Measurements from ENCODE around the gene CYBA. TPM values are rescaled to one million over a fixed set of nuclear protein-coding genes. Genes with fewer than 3 reads are reported as not detected.

The CYBA gene
- total RNA-seq, 3 donors from 2014 or later = 138 to 194 (median 180) TPM

GRCh38 chr16:88616736-88617135 is 34.1 kb downstream of the CYBA start:
- Histone ChIP-seq H3K27ac (no peak overlapping the region), H3K4me1 (no peaks in the 10 kb centered on the region), H3K9me3 (no peaks in the 10 kb centered on the region), H3K36me3 (no peaks in the 10 kb centered on the region), H3K27me3 (no peaks in the 10 kb centered on the region), H3K4me3 (no peak overlapping the region)
- TF ChIP-seq CTCF (IDR thresholded peaks at IDR 0.05) = no peak
- no peak for TF ChIP-seq POLR2AphosphoS5 (IDR thresholded peaks at IDR 0.05)
- DNase-seq (ENCODE audit: low spot score in 2 of 2) = no peak
- intact Hi-C loops (cut with DNase I; ENCODE audit: low total_unique reads) = no loop called here

GRCh38 chr16:88616320-88616719 is 34.5 kb downstream of the CYBA start:
- Histone ChIP-seq H3K27me3 (no peaks in the 10 kb centered on the region), H3K27ac (peak overlapping the region in 1 of 2 donors; percentile 50), H3K9me3 (no peaks in the 10 kb centered on the region), H3K4me1 (no peaks in the 10 kb centered on the region), H3K4me3 (no peak overlapping the region), H3K36me3 (peaks cover 4% of the 10 kb centered on the region)
- DNase-seq (ENCODE audit: low spot score in 2 of 2) = peak; percentile 70 to 86
- TF ChIP-seq POLR2A (IDR thresholded peaks at IDR 0.05) (no peak), POLR2AphosphoS5 (IDR thresholded peaks at IDR 0.05) (peak in 1 of 3 donors; percentile 20), CTCF (IDR thresholded peaks at IDR 0.05) (no peak)
- intact Hi-C loops (cut with DNase I; ENCODE audit: low total_unique reads) = no loop called here

- no peaks in the 10 kb centered on the region for H3K4me1 ChIP-seq
- no peak overlapping the region for H3K4me3 ChIP-seq
- peaks cover 7% of the 10 kb centered on the region for H3K36me3 ChIP-seq
- no peak for DNase-seq (ENCODE audit: low spot score in 2 of 2)
- H3K9me3 ChIP-seq = no peaks in the 10 kb centered on the region
- no peak for TF ChIP-seq POLR2A (IDR thresholded peaks at IDR 0.05)
- TF ChIP-seq POLR2AphosphoS5 (IDR thresholded peaks at IDR 0.05) = no peak
- no peak for TF ChIP-seq CTCF (IDR thresholded peaks at IDR 0.05)
- intact Hi-C loops (cut with DNase I; ENCODE audit: low total_unique reads) = loop anchor here (5.0 kb wide), 1 partner anchor 522 kb away; no protein-coding TSS in a partner anchor
- H3K27me3 ChIP-seq = no peaks in the 10 kb centered on the region
- no peak overlapping the region for H3K27ac ChIP-seq
These were observed 35.9 kb downstream of the CYBA start for GRCh38 chr16:88614818-88615580.

- Histone ChIP-seq H3K4me1 (no peaks in the 10 kb centered on the region), H3K27ac (no peak overlapping the region), H3K27me3 (no peaks in the 10 kb centered on the region), H3K4me3 (no peak overlapping the region), H3K36me3 (peaks cover 7% of the 10 kb centered on the region), H3K9me3 (no peaks in the 10 kb centered on the region)
- intact Hi-C loops (cut with DNase I; ENCODE audit: low total_unique reads) = loop anchor here (5.0 kb wide), 1 partner anchor 523 kb away; no protein-coding TSS in a partner anchor
- TF ChIP-seq POLR2AphosphoS5 (IDR thresholded peaks at IDR 0.05) (no peak), CTCF (IDR thresholded peaks at IDR 0.05) (no peak), POLR2A (IDR thresholded peaks at IDR 0.05) (no peak)
- DNase-seq (ENCODE audit: low spot score in 2 of 2) = no peak
These were observed 36.7 kb downstream of the CYBA start for GRCh38 chr16:88613911-88614817.

All from breast epithelium (tissue), 4 donors.